Measurements from ENCODE around the gene DCAF10. TPM values are rescaled to one million over a fixed set of nuclear protein-coding genes. Genes with fewer than 3 reads are reported as not detected.

DCAF10 gene
- total RNA-seq, 2 donors from 2014 or later, result 27.2 to 27.6 TPM

DNA sequence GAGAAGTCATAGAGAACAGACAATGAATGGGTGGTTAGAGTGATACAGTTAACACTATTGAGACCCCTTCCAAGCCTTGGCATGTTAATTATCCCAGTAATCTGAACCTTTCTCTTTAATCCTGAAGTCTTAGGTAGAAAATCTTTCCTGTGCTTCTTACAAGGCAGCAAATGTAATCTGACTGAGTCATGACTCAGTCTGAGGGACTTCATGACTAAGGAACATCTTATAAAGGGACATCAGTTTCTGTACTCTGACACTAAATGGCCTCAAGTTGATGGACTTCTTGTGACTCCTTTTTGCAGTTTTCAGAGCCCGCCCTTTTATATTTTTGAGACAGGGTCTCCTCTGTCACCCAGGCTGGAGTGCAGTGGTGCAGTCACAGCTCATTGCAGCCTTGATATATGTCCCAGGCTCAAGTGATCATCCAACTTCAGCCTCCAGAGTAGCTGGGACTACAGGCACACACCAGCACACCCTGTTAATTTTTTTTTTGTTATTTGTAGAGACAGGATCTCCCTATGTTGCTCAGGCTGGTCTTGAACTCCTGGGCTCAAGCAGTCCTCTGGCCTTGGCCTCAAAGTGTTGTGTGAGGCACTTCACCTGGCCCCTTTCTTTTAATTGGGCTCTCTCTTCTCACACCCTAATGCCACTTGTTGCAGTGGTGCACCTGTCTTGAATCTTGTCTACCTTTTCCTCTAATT lies 25.2 kb upstream of the DCAF10 start:
- Mint-ChIP-seq H3K36me3 (ENCODE audit: insufficient read depth in 2 of 2) (peaks cover 4 to 13% of the 10 kb centered on the region in 2 donors), H3K4me1 (ENCODE audit: low read depth) (peaks cover 2% of the 10 kb centered on the region), H3K9me3 (no peaks in the 10 kb centered on the region), H3K27me3 (ENCODE audit: low read depth) (no peaks in the 10 kb centered on the region), H3K27ac (no peak overlapping the region), H3K4me3 (no peak overlapping the region)
- DNase-seq, result no peak
- no peak for ATAC-seq (replicated peaks in 1 of 2)

DNA sequence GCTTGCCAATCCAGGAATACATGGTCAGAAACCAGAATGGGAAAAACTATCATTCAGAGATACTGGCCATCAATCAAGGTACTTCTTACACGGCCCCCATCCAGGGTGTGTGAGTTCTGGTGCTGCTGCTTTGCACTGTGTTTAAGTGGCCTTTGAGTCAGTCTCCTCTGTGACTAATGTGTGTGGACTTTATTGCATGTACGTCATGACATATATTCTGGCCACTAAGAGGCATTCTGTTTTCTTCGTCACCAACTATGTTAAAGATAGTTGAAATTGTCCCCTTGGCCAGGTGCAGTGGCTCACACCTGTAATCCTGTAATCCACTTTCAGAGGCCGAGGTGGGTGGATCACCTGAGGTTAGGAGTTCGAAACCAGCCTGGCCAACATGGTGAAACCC lies 24.3 kb upstream of the DCAF10 start:
- ATAC-seq (replicated peaks in 1 of 2), result no peak
- Mint-ChIP-seq H3K4me1 (ENCODE audit: low read depth) (peaks cover 10% of the 10 kb centered on the region), H3K36me3 (ENCODE audit: insufficient read depth in 2 of 2) (peaks cover 4 to 22% of the 10 kb centered on the region in 2 donors)

GRCh38 chr9:37778534-37778933 lies 22.1 kb upstream of the DCAF10 start:
- DNase-seq (no peak), ATAC-seq (replicated peaks in 1 of 2) (no peak)
- Mint-ChIP-seq H3K9me3 (no peaks in the 10 kb centered on the region), H3K4me1 (ENCODE audit: low read depth) (peaks cover 30% of the 10 kb centered on the region), H3K36me3 (ENCODE audit: insufficient read depth in 2 of 2) (peaks cover 10 to 38% of the 10 kb centered on the region in 2 donors), H3K4me3 (no peak overlapping the region), H3K27ac (no peak overlapping the region), H3K27me3 (ENCODE audit: low read depth) (no peaks in the 10 kb centered on the region)

More for the DNA sequence above, 24.3 kb upstream of the DCAF10 start:
- no peaks in the 10 kb centered on the region for H3K9me3 Mint-ChIP-seq
- H3K27ac Mint-ChIP-seq, result no peak overlapping the region
- no peak overlapping the region for H3K4me3 Mint-ChIP-seq
- no peak for DNase-seq
- H3K27me3 Mint-ChIP-seq (ENCODE audit: low read depth), result no peaks in the 10 kb centered on the region

DNA sequence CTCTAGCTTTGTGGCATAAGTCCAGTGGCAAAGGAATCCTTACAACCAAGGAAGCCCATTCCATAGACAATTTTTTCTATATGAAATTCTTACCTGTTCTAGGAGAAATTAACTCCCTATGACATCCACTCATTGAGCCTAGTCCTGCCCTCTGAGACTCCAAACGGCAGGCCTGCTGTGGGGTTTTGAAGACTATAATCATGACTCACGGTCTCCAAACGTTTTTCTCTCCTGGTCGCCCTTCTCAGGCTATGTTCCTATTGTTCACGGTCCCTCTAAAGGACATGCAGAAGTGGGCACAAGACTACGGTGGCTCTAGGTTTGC lies 16.3 kb upstream of the DCAF10 start:
- Mint-ChIP-seq H3K4me3 (peak overlapping the region; percentile 99 to 100), H3K36me3 (ENCODE audit: insufficient read depth in 2 of 2) (peaks cover 6 to 35% of the 10 kb centered on the region in 2 donors)

GRCh38 chr9:37784616-37785483 lies 15.7 kb upstream of the DCAF10 start, which contains the start of gene EXOSC3:
TSS of gene EXOSC3 (minus strand) at chr9:37785064. CDS start at chr9:37785044, 20 bp downstream.
- Mint-ChIP-seq H3K27ac (peak within 1 kb of the TSS; percentile 100), H3K4me3 (peak within 1 kb of the TSS; percentile 99 to 100), H3K27me3 (ENCODE audit: low read depth) (no peaks in the 10 kb centered on the region), H3K36me3 (ENCODE audit: insufficient read depth in 2 of 2) (peaks cover 6 to 35% of the 10 kb centered on the region in 2 donors), H3K4me1 (ENCODE audit: low read depth) (peaks cover 42% of the 10 kb centered on the region), H3K9me3 (no peaks in the 10 kb centered on the region)
- peak; percentile 90 to 92 for DNase-seq
- peak; percentile 94 for ATAC-seq (replicated peaks in 1 of 2)

More for the DNA sequence above, 16.3 kb upstream of the DCAF10 start:
- Mint-ChIP-seq H3K27me3 (ENCODE audit: low read depth) (no peaks in the 10 kb centered on the region), H3K4me1 (ENCODE audit: low read depth) (peaks cover 42% of the 10 kb centered on the region), H3K9me3 (no peaks in the 10 kb centered on the region), H3K27ac (peak overlapping the region; percentile 100)
- ATAC-seq (replicated peaks in 1 of 2), result peak; percentile 9 to 10
- DNase-seq, result no peak

- Mint-ChIP-seq H3K27ac (no peak overlapping the region), H3K36me3 (ENCODE audit: insufficient read depth in 2 of 2) (peaks cover 6 to 19% of the 10 kb centered on the region in 2 donors), H3K9me3 (no peaks in the 10 kb centered on the region), H3K4me3 (peak overlapping the region in 1 of 2 donors; percentile 6), H3K27me3 (ENCODE audit: low read depth) (no peaks in the 10 kb centered on the region), H3K4me1 (ENCODE audit: low read depth) (peaks cover 25% of the 10 kb centered on the region)
- ATAC-seq (replicated peaks in 1 of 2) (no peak), DNase-seq (peak in 1 of 2 donors; percentile 12)
Observed at GRCh38 chr9:37787059-37787458, 13.5 kb upstream of the DCAF10 start.

DNA sequence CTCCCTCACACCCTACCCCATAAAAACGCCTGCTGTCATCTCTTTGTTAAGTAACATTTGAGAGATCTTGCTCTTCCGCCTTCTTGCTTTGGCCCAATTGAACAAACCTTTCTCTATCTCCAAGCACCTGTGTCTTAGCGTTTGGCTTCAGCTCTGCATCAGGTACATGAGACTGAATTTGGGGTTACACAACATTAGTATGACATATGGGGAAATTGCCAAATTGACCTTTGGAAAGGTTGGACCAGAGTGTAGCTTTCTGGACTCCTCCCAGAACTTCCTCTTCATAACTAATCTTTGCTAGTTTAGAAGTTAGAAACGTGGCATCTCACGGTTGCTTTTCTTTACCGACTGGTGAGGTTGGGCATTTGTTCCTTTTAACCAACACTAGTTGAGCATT lies 12.3 kb upstream of the DCAF10 start:
- Mint-ChIP-seq H3K4me3 (no peak overlapping the region), H3K36me3 (ENCODE audit: insufficient read depth in 2 of 2) (peaks cover 0 to 7% of the 10 kb centered on the region in 2 donors), H3K9me3 (no peaks in the 10 kb centered on the region), H3K27me3 (ENCODE audit: low read depth) (no peaks in the 10 kb centered on the region), H3K27ac (no peak overlapping the region), H3K4me1 (ENCODE audit: low read depth) (peaks cover 12% of the 10 kb centered on the region)
- DNase-seq (no peak), ATAC-seq (replicated peaks in 1 of 2) (no peak)

DNA sequence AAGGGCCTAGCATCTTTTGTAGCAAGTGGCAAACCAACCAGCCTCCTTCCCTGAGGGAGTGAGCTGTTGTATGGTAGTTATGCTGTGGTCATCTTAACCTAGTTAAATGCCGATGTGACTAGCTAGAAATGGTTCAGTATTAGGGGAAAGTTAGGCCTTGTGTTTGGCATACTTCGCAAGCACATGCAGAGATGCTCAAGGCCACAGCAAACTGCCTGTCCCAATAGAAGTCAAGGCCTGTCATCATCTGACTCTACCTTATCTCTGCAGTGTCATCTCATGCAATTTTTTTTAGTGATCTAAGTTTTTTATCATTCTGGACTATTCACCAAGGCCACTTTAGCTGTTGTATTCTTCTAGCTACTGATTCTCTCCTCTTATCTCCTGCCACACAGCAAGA lies 10.5 kb upstream of the DCAF10 start:
- Mint-ChIP-seq H3K36me3 (ENCODE audit: insufficient read depth in 2 of 2) (peaks cover 0 to under 1% of the 10 kb centered on the region in 2 donors), H3K9me3 (no peaks in the 10 kb centered on the region), H3K27ac (no peak overlapping the region), H3K4me1 (ENCODE audit: low read depth) (peaks cover 11% of the 10 kb centered on the region), H3K4me3 (no peak overlapping the region), H3K27me3 (ENCODE audit: low read depth) (no peaks in the 10 kb centered on the region)
- DNase-seq (no peak), ATAC-seq (replicated peaks in 1 of 2) (no peak)

DNA sequence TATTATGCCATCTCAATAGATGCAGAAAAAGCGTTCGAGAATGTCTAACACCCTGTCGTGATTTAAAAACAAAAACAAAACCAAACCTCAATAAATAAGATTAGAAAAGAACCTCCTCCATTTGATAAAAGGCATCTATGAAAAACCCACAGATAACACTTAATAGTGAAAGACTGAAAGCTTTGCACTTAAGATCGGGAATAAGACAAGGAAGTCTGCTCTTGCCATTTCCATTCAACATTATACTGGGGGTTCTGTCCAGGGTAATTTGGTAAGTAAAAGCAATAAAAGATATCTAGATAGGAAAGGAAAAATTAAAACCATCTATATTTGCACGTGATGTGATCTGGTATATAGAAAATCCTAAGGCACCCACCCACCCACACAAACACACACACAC lies 8.5 kb upstream of the DCAF10 start:
- no peaks in the 10 kb centered on the region for H3K4me1 Mint-ChIP-seq (ENCODE audit: low read depth)
- no peaks in the 10 kb centered on the region for H3K9me3 Mint-ChIP-seq
- no peaks in the 10 kb centered on the region for H3K36me3 Mint-ChIP-seq (ENCODE audit: insufficient read depth in 2 of 2)
- DNase-seq (no peak), ATAC-seq (replicated peaks in 1 of 2) (no peak)
- H3K27me3 Mint-ChIP-seq (ENCODE audit: low read depth), result no peaks in the 10 kb centered on the region
- no peak overlapping the region for H3K4me3 Mint-ChIP-seq
- no peak overlapping the region for H3K27ac Mint-ChIP-seq

- H3K36me3 Mint-ChIP-seq (ENCODE audit: insufficient read depth in 2 of 2), result no peaks in the 10 kb centered on the region
- no peak overlapping the region for H3K27ac Mint-ChIP-seq
- no peak overlapping the region for H3K4me3 Mint-ChIP-seq
- peaks cover 16% of the 10 kb centered on the region for H3K4me1 Mint-ChIP-seq (ENCODE audit: low read depth)
- H3K27me3 Mint-ChIP-seq (ENCODE audit: low read depth), result no peaks in the 10 kb centered on the region
- DNase-seq, result no peak
- no peaks in the 10 kb centered on the region for H3K9me3 Mint-ChIP-seq
- ATAC-seq (replicated peaks in 1 of 2), result no peak
Observed at GRCh38 chr9:37796232-37796631, 4.4 kb upstream of the DCAF10 start.

DNA sequence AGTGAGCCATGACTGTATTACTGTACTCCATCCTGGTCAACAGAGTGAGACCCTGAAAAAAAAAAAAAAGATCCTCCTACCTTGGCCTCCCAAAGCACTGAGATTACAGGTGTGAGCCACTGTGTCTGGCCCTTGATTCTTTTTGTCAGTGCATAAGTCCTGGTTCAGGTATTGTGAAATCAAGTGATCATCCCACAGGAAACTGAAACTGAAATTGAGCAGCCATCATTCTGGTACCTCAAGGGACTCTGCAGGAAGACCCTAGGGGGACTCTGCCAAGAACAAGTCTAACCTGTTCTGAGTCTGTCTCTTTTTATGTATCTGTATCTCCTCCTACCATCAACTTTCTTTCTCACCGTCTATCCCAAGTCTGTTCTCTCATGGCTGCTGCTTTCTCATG lies 1.9 kb upstream of the DCAF10 start:
- Mint-ChIP-seq H3K27me3 (ENCODE audit: low read depth) (no peaks in the 10 kb centered on the region), H3K27ac (no peak overlapping the region), H3K4me1 (ENCODE audit: low read depth) (peaks cover 36% of the 10 kb centered on the region), H3K4me3 (peak overlapping the region in 1 of 2 donors; percentile 95), H3K9me3 (no peaks in the 10 kb centered on the region), H3K36me3 (ENCODE audit: insufficient read depth in 2 of 2) (no peaks in the 10 kb centered on the region)
- no peak for ATAC-seq (replicated peaks in 1 of 2)
- DNase-seq, result no peak

DNA sequence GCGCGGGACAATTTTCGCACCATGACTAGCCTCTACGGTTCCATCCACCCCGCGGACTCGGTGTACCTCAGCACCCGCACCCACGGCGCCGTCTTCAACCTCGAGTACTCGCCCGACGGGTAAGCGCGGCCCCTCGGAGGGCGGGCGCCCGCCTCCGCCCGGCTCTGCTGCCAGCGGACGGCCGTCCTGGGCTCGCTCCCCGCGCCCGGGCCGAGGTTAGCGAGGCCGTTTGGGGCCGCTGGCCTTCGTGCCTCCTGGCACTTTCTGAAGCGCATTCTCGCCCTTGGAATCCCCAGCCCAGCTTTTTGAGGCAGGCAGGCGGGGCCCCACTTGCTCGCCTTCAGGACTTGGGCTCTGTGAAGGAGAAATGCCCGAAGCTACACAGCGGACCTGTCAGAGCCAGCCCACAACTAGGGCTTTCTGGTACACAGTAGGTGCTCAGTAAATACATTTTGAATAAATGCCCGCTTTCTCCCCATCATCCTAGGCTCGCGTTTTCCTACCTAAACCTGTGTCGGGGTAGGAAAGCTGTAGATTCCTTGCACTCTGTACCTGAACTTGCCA lies 772 bp downstream of the DCAF10 start:
- peak; percentile 60 to 61 for ATAC-seq (replicated peaks in 1 of 2)
- H3K9me3 Mint-ChIP-seq, result no peaks in the 10 kb centered on the region
- peaks cover 39% of the 10 kb centered on the region for H3K4me1 Mint-ChIP-seq (ENCODE audit: low read depth)
- H3K4me3 Mint-ChIP-seq, result peak overlapping the region; percentile 87 to 93
- H3K27me3 Mint-ChIP-seq (ENCODE audit: low read depth), result no peaks in the 10 kb centered on the region
- peak overlapping the region; percentile 48 for H3K27ac Mint-ChIP-seq
- H3K36me3 Mint-ChIP-seq (ENCODE audit: insufficient read depth in 2 of 2), result peaks cover 0 to 3% of the 10 kb centered on the region in 2 donors
- peak; percentile 51 to 59 for DNase-seq

All from activated T-cell treated with anti-CD3 and anti-CD28 coated beads, Interleukin-2, amount 50 U/mL, for 72 hours (primary cell).